Head of caudate nucleus (tissue), 42 donors: ENCODE measurements around the gene KANSL2.
"Not testable (repeated sequence)": the region's sequence is repeated elsewhere in the genome, so short reads cannot be mapped to it uniquely, and the experiment has no call there.

ENCODE experiments used
- DNase-seq, 42 donors: peaks; one replicate each; pipeline versions ENCODE4 v3.0.0 to v3.0.0-alpha.2; 2020 to 2021; ENCODE audit warnings: mixed read lengths in 7 of 42
- intact Hi-C: fragments of 100-400 bp; cut with DNase I; formaldehyde crosslinking; loops from one replicate; pipeline ENCODE4 v1.15.0; 2022

KANSL2 gene

DNA sequence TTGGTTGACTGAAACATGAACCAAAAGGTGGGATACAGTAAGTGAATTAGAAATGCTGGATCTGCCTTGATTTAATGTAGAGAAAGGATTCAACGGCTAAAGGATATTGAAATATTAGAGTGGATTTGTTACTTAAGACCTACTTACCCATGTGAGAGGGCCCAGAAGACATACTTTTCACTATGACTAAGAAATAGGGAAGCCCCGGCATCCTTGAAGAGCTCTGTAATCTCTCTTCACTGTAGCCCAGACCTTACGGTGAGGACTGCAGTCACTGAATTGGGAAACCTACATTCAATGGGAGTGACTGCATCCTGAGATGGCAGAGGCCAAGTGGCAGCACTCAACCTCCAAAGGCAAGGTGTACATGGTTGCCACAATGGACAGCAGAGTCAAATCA is 52.5 kb downstream of the KANSL2 start:
- intact Hi-C loops: no loop called here
- DNase-seq: no peak

DNA sequence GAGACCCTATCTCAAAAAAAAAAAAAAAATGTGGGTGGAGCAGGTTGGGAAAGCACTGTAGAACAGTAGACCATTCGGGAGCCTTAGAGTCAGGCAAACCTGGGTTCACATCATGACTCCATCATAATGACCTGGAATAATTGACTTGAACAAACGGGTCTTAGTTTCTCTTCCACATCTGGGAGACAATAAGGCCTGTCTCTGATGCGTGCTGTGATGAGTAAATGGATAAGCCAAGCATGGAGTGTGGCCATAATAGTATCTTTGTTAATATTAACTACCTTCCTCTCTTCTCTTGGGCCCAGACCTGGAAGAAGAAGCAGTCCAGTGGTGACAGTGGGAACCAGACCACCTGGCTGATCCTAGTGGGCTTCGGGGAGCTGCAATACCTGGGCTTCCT is 54.5 kb downstream of the KANSL2 start:
- no peak for DNase-seq
- intact Hi-C loops: no loop called here

DNA sequence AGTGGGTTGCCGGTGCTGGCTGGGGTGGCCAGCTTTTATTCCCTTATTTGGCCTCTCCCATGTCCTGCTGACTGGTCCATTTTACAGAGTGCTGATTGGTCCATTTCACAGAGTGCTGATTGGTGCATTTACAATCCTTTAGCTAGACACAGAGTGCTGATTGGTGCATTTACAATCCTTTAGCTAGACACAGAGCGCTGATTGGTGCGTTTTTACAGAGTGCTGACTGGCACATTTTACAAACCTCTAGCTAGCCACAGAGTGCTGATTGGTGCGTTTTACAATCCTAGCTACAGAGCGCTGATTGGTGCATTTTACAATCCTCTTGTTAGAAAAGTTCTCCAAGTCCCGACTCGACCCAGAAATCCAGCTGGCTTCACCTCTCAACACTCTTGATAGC is 59.0 kb downstream of the KANSL2 start:
- intact Hi-C loops: not testable (repeated sequence)

DNA sequence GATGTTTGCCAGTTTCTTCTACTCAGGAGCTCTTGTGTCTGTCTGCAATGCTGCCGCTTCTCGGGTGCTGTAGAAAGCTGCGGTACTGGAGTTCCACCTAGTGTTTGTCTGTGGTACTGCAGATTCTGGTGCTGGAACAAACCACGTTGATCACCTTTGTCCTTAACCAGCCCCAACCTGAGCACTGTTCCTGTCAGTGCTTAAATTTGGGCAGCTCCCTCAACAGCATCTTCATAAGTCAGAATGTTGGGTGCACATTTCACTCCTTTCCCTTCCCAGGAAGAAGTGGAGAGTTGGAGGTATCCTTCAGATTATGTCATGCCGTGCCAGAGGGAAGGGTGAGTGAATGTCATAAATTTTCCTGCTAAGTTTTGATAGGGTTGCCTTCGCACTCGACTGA is 63.5 kb downstream of the KANSL2 start:
- peak; percentile 55 to 92 (median 80) for DNase-seq
- intact Hi-C loops: loop anchor here (5.0 kb wide), 1 partner anchor 76 kb away; no protein-coding TSS in a partner anchor

More for the DNA sequence above, 59.0 kb downstream of the KANSL2 start:
- DNase-seq: not testable (repeated sequence)

DNA sequence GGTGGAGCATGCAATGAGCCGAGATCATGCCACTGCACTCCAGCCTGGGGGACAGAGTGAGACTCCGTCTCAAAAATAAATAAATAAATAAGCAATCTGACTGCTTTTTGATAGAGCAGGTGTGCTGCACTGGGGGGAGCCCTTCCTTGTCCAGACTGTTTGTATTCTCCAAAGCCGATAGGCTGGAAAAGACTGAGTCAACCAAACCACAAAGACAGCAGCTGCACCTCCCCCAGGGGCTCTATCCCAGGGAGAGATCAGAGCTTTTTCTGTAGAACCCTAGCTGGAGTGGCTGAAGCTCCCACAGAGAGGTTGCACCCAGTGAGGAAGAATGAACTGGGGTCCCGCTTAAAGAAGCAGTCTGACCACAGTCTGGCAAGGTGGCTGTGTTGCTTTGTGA is 66.4 kb downstream of the KANSL2 start:
- intact Hi-C loops: loop anchor here (5.0 kb wide), 1 partner anchor 73 kb away; no protein-coding TSS in a partner anchor

DNA sequence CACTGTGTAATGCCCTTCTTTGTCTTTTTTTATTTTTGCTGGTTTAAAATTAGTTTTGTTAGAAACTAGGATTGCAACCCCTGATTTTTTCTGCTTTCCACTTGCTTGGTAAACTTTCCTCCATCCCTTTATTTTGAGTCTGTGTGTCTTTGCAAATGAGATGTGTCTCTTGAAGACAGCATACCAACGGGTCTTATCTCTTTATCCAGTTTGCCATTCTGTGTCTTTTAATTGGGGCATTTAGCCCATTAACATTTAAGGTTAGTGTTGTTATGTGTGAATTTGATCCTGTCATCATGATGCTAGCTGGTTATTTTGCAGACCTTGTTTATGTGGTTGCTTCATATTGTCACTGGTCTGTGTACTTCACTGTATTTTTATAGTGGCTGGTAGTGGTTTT is 68.7 kb downstream of the KANSL2 start:
- DNase-seq: no peak
- intact Hi-C loops: no loop called here

More for the DNA sequence above, 66.4 kb downstream of the KANSL2 start:
- no peak for DNase-seq
